Measurements from ENCODE around the gene PGAM1. TPM values are rescaled to one million over a fixed set of nuclear protein-coding genes. Genes with fewer than 3 reads are reported as not detected.
"Not testable (repeated sequence)": the region's sequence is repeated elsewhere in the genome, so short reads cannot be mapped to it uniquely, and the experiment has no call there.

Gene PGAM1
- total RNA-seq (2014; rRNA removed; shearing (Covaris generic)), result 1,002 and 1,071 TPM in 2 replicates
- polyA plus RNA-seq (2015; cell fraction: cytosol; rRNA removed), result 1,049 and 1,085 TPM in 2 replicates
- polyA plus RNA-seq (2015; cell fraction: nucleus; rRNA removed), result 613 and 709 TPM in 2 replicates

DNA sequence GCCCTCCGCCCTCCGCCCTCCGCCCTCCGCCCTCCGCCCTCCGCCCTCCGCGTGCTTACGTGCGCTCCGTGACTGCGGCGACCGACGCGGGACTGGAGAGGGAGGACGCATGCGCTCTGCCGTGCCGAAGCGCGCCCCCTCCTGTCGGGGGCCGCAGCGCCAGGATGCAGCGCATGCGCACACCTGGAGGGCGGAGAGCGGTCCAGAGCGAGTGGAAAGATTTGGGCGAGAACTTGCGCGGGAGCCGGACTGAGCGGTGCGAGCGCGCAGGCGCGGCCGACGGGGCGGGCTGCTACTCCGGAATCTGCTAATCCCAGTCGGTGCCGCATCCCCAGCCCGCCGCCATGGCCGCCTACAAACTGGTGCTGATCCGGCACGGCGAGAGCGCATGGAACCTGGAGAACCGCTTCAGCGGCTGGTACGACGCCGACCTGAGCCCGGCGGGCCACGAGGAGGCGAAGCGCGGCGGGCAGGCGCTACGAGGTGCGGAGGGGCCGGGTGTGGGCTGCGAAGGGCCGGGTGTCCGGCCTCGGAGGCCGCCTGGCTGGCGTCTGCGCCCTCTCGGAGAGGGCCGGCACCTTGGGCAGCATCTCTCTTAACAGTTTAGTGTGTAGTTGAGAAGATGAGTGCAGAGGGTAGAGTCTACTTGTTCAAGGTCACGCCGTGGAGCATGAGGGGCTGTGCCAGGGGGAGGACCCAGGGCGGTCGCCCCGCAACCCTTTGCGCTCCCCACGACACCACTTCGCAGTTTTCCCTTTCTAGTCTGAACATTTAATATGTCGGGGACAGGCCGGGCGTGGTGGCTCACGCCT lies at the start of gene PGAM1:
Gene PGAM1 (plus strand): TSS at position 228 of the 812 bp plus-strand sequence. CDS start 117 bp downstream, at position 345.
- DNase-seq (ENCODE audit: low read depth), result peak; percentile 97

- no peak for DNase-seq (ENCODE audit: low read depth)
Observed at GRCh38 chr10:97376413-97376812, 49.6 kb upstream of the PGAM1 start.

GRCh38 chr10:97378933-97379921 lies 46.8 kb upstream of the PGAM1 start:
- no peak for DNase-seq (ENCODE audit: low read depth)

DNA sequence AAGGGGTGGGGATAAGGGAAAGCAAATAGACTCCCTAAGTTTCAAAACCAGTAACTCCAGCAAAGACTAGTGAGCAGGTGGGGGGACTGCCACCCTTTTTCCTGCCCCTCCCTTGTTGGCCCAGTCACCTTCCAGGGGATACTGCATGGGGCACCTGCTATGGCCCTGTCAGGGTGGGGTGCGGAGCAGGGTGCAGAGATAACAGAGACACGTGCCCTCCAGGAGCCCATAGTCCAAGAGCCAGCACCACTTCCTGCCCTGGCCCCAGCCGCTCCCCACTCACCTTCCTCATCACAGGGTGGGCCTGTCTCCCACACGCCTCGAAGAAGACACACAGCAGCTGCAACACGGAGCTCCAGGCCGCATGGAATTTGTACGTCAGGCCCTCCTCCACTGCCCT lies 45.5 kb upstream of the PGAM1 start:
- DNase-seq (ENCODE audit: low read depth), result no peak

DNA sequence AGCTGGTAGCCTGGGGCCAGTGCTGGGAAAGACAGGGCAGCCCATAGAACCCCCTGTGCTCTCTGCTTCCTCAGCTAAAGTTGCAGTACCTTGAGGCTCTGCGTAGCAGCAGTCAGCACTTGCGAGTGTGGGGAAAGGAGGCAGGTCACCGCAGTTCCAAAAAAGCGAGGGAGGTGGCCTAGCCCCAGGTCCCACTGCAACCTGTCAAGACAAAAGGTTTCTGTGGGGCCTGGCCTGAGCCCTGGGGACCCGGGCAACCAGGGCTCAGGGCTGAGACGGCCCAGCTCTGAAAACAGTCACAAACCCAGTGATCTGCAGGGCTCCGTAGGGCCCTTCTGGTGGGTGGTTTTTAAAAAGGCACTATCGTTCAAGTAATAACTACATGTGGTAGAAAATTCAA lies 44.4 kb upstream of the PGAM1 start:
- DNase-seq (ENCODE audit: low read depth), result no peak

DNA sequence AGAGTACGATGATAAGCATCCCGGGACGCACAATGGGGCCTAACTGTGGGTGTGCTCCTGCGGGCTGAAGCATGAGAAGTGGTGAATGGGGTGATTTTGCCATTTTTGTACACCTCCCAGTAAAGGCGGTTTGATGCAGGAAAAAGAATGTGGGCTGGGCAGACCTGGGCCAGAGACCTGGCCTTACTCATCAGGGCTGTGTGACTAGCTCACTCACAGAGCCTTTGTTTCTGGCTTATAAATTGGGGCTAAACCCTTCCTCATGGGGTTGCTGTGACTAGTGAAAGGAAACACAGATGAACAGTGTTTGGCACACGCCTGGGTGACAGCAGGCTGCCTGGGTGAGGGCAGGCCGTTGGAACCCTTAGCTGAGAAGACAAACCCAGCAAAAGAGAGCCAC lies 42.8 kb upstream of the PGAM1 start:
- no peak for DNase-seq (ENCODE audit: low read depth)

DNA sequence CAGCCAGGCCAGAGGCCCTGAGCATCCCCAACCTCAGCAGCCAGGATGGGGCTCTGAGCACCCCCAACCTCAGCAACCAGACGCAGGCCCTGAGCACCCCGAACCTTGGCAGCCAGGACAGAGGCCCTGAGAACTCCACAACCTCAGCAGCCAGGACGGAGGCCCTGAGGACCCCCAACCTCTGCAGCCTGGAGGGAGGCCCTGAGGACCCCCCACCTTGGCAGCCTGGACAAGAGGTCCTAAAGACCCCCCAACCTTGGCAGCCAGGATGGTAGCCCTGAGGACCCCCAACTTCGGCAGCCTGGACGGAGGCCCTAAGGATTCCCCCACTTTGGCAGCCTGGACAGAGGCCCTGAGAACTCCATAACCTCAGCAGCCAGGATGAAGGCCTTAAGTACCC lies 41.8 kb upstream of the PGAM1 start:
- DNase-seq (ENCODE audit: low read depth), result no peak

DNA sequence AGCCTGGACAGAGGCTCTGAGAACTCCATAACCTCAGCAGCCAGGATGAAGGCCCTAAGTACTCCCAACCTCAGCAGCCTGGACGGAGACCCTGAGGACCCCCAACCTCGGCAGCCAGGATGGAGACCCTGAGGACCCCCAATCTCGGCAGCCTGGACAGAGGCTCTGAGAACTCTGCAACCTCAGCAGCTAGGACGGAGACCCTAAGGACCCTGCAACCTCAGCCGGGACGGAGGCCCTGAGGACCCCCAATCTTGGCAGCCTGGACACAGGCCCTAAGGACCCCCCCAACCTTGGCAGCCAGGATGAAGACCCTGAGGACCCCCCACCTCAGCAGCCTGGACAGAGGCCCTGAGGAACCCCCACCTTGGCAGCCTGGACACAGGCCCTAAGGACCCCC lies 41.4 kb upstream of the PGAM1 start:
- DNase-seq (ENCODE audit: low read depth), result no peak

DNA sequence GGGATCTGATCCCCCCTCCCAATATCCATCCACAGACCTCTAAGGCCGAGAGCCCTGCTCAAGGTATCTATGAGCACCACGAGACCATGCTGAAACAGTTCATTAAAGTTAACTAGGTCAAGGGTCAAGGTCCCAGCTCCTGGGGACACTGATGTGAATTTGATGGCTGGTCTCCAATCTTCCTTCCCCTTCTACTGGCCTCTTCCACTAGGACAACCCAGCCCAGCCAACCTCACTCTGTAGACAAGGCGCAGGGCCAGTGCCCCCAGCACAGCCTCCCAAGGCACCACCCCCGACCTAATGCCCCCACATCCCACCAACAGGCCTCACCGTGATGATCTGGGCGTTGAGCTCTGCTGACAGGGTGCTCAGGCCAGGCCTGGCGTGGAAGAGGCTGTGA lies 40.4 kb upstream of the PGAM1 start:
- no peak for DNase-seq (ENCODE audit: low read depth)

- DNase-seq (ENCODE audit: low read depth), result no peak
Observed at GRCh38 chr10:97388152-97388551, 37.8 kb upstream of the PGAM1 start.

- no peak for DNase-seq (ENCODE audit: low read depth)
Observed at GRCh38 chr10:97390091-97390490, 35.9 kb upstream of the PGAM1 start.

- DNase-seq (ENCODE audit: low read depth), result no peak
Observed at GRCh38 chr10:97393034-97393573, 32.9 kb upstream of the PGAM1 start.

DNA sequence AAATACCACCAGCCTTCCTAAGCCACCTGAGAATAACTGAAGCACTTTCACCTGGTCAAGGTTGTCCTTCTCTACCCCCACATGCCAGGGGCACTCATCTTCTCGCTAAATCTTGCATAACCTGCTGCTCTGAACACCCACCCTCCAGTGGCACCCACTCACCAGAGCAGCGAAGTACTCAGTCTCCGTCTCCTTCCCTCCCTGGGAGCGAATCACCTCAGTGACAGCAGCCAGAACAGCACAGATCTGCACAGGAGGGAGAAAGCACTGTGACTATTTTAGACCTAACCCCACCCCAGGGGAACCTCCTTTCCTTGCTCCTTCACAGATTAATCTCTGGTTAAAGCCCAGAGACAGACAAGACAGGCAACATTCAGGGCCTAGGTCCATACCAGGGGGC lies 29.9 kb upstream of the PGAM1 start:
- DNase-seq (ENCODE audit: low read depth), result no peak

DNA sequence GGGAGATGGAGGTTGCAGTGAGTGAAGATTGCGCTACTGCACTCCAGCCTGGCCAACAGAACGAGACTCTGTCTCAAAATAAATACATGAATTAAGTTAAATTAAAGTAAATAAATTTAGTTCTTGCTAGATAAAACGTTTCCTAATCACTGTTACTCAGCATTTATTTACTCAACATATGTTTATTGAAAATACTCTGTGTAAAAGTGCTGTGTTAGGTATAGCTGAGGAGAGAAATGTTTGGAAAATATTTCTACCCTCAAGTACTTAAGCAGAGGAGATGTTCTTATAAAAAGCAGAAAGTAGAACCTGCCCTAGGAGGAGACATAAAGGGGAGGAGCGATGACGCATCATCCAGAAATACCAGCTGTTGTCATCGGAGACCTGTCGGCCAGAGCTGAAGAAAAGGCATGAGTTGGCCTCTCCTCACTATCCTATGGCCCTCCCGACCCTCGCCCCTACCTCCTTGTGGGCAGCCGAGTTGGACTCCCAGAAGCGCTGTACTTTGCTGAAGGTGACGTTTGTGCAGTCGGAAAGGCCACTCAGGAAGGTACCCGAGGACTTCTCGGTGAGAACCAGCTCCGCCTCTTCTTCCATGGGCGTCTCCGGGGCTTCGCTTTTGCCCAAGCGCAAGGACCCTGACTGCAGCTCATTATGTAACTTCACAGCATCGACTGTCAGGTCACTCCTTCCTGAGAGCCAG lies 26.0 kb upstream of the PGAM1 start:
- peak; percentile 86 for DNase-seq (ENCODE audit: low read depth)

GRCh38 chr10:97400665-97401454 lies 25.1 kb upstream of the PGAM1 start, which contains the start of gene RRP12:
Gene RRP12 (minus strand): TSS chr10:97401340. CDS start chr10:97401231, 109 bp downstream.
- DNase-seq (ENCODE audit: low read depth), result peak; percentile 97

DNA sequence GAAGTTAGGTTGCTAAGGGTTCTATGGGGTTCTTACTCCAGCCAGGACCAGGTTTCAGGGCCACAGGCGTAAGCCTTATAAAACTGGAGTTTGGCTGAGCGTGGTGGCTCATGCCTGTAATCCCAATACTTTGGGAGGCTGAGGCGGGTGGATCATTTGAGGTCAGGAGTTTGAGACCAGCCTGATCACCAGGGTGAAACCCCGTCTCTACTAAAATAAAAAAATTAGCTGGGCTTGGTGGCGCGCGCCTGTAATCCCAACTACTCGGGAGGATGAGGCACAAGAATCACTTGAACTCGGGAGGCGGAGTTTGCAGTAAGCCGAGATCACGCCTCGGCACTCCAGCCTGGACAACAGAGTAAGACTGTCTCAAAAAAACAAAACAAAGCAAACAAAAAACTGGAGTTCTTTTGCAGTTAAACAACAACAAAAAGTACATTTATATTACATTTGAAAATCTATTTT lies 24.5 kb upstream of the PGAM1 start:
- DNase-seq (ENCODE audit: low read depth), result no peak

DNA sequence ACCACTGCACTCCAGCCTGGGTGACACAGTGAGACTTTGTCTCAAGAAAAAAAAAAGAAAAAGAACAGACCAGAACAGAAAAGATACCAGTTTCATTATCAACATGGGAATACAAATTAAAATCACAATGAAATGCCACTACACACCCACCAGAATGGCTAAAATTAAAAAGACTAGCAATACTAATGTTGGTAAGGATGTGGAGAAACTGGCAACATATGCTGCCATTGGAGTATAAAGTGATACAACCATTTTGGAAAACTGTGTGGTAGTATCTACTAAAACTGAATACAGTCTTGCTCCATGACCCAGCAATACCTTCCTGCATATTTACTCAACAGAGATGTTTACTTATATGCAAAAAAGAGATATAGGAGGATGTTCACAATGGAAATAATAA lies 21.9 kb upstream of the PGAM1 start:
- no peak for DNase-seq (ENCODE audit: low read depth)

DNA sequence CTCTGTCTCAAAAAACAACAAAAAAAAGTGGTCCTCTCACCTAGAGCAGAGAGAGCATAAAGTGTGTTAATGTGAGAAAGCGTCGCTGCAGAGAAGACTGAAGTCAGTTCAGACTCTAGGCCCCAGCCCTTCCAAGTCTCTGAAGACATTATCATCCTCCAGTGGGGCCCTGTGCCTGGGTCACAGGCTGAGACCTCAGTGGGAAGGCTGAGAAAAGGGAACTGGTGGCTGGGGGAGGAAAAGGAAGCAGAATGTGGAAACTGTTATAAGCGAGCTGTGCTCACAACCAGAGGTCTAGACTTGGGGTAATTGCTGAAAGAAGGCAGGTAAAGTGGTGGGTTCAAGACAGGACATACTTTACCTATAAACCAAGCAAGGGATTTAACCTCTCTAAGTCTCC lies 19.9 kb upstream of the PGAM1 start:
- no peak for DNase-seq (ENCODE audit: low read depth)

DNA sequence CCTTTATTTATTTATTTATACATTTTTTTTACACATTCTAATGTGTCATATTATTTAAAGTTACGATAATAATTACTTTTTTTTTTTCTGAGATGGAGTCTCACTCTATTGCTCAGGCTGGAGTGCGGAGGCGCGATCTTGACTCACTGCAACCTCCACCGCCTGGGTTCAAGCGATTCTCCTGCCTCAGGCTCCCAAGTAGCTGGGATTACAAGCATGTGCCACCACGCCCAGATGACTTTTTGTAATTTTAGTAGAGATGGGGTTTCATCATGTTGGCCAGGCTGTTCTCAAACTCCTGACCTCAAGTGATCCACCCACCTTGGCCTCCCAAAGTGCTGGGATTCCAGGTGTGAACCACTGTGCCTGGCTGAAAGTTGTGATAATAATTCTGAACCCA lies 19.5 kb upstream of the PGAM1 start:
- DNase-seq (ENCODE audit: low read depth), result not testable (repeated sequence)
